ENCODE measurements around the gene CCDC154.
"Not testable (repeated sequence)": the region's sequence is repeated elsewhere in the genome, so short reads cannot be mapped to it uniquely, and the experiment has no call there.

Gene CCDC154, protein sequence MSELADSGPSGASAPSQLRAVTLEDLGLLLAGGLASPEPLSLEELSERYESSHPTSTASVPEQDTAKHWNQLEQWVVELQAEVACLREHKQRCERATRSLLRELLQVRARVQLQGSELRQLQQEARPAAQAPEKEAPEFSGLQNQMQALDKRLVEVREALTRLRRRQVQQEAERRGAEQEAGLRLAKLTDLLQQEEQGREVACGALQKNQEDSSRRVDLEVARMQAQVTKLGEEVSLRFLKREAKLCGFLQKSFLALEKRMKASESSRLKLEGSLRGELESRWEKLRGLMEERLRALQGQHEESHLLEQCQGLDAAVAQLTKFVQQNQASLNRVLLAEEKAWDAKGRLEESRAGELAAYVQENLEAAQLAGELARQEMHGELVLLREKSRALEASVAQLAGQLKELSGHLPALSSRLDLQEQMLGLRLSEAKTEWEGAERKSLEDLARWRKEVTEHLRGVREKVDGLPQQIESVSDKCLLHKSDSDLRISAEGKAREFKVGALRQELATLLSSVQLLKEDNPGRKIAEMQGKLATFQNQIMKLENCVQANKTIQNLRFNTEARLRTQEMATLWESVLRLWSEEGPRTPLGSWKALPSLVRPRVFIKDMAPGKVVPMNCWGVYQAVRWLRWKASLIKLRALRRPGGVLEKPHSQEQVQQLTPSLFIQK

DNA sequence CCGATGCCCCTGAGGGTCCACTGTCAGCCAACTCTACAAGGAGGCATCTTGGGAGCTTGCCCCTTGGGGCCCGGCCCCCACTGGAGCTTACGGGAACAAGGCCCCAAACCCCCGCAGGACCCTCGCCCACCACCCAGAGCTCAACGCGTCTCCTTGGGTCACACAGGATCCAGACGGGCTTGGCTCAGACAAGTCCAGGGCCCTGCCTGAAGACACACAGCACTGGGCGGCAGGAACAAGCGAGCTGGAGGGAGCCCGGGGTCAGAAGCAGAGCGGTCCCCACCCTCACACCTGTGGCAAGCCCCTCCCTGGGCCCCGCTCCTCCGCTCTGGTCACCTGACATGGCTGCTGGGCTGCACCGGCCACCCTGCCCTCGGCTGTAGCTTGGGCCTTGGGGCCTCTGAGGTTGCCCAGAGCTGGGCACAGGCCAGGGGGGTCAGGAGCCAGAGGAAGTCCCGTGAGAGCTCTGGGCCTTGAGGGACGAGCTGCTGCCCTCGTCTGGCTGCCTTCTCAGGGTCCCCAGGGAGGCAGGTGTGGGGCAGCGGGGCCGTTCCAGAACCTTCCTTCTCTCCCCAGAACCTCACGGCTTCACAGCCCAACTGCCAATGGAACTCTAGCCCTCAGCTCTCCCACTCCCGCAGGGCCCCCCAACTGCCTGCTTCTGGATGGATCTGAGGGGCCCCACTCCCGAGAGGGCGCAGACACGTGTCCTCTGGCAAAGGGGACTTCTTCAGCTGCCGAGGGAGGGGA, at the start of gene CCDC154:
Gene CCDC154 (minus strand): TSS at position 577 of the 750 bp plus-strand sequence. CDS start 234 bp downstream, at position 343.
- in situ Hi-C loops (cut with MboI; ENCODE audit: low pct_unique_long_range_greater_than_20kb, low sequenced_read_pairs): no loop called here

DNA sequence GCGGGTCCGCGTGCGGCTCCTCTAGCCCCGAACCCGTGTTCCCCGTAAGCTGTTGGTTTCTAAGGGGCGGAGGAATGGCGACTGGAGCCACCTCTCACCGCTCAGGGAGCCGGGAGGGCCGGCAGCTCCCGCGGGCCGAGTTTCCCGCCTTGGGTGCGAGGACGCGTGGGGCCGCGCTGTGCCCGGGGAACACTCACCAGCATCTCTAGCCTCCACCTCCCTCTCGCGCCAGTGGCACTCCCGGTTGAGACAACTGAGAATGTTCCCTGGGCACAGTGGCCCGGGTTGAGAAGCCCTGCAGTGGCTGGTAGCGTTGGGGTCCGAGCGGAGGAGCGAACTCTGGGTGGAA, 49.4 kb upstream of the CCDC154 start:
- in situ Hi-C loops (cut with MboI; ENCODE audit: low pct_unique_long_range_greater_than_20kb, low sequenced_read_pairs): no loop called here
- DNase-seq: no peak

More for the DNA sequence above, at the start of gene CCDC154:
- no peak for DNase-seq

DNA sequence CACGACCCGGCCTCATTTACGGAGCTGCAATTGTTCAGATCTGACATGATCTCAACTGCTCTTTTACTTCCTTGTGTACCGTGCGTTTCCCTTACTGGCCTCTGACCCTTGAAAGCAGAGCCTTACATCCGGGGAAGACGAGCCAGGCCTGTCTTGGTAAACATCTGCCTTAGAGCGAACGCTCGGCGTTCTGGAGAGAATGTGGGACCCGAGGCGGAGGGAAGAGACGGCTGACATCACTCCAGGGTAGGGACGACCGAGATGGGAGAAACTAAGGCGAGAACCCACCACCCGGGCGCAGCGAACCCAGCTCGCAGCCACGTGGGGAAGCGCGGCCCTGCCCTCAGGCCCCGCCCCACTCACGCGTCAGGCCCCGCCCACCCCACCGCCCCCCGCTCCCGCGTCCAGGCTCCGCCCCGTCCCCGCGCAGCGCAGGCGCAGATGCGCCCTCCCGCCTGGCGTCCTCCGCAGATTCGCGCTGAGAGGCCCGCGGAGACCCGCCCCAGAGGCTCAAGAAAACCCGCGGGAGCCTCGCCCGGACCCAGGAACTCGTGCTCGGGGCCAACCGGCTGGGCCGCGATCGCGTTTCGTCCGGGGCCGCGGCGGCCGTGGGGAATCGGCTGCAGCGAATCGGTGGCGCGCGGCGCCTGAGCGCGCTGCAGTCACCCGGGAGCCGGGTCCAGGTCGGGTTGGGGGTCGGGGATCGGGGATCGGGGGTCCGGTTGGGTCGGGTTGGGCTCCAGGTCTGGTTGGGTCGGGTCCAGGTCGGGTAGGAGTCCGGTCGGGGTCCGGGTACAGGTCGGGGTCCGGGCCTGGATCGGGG, 48.8 kb upstream of the CCDC154 start, which contains the start of gene TELO2:
Gene TELO2 (plus strand): TSS at position 438 of the 823 bp plus-strand sequence. CDS start 922 bp downstream, outside the sequence.
- peak; percentile 82 for DNase-seq
- in situ Hi-C loops (cut with MboI; ENCODE audit: low pct_unique_long_range_greater_than_20kb, low sequenced_read_pairs): no loop called here

DNA sequence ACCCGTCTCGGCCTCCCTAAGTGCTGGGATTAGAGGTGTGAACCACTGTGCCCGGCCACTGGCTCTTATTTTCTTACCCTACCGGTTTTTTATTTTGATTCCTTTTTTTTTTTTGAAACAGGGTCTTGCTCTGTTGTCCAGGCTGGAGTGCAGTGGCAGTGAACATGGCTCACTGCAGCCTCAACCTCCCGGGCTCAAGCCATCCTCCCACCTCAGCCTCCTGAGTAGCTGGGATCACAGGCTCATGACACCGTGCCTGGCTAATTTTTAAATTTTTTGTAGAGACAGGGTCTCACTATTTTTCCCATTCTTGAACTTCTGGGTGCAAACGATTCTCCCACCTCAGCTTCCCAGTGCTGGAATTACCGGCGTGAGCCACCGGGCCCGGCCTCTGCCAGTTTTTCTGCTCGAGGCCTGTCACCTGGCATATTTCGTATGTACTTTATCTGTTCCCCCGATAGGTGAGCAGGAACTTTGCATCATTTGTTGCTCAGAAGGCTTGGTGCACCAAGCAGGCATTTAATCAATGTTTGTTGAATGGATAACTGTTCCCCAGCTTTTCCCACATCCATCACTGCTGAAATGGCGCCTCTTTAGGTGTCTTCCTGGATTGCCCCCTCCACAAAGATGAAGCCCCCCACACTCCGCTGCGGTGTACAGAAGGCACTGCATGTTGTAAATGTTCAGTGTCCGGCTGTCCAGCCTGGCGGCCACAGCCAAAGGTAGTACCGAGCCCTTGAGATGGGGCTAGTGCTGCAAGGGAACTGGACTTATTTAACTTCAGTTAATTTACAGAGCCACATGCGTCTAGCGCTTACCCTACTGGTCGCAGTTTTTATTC, 47.9 kb upstream of the CCDC154 start:
- DNase-seq: no peak
- in situ Hi-C loops (cut with MboI; ENCODE audit: low pct_unique_long_range_greater_than_20kb, low sequenced_read_pairs): no loop called here

DNA sequence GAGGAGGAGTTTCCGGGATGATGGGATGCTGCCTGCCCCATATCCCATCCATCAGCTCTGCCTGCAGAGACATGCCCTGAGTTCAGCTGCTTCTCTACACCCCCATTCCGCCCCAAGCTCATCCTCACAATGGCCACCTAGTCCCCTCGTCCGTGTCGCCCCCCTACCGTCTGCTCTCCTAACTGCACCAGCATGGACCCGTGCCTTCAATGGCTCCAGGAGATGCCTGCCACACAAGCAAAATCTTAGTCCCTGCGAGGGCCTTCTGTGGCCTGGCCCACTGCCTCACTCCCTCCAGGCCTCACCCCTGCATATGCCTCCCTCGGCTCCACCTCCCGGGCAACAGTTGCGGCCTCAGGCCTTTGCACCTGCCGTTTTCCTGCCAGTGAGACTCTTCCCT, 47.0 kb upstream of the CCDC154 start:
- in situ Hi-C loops (cut with MboI; ENCODE audit: low pct_unique_long_range_greater_than_20kb, low sequenced_read_pairs): no loop called here
- DNase-seq: no peak

DNA sequence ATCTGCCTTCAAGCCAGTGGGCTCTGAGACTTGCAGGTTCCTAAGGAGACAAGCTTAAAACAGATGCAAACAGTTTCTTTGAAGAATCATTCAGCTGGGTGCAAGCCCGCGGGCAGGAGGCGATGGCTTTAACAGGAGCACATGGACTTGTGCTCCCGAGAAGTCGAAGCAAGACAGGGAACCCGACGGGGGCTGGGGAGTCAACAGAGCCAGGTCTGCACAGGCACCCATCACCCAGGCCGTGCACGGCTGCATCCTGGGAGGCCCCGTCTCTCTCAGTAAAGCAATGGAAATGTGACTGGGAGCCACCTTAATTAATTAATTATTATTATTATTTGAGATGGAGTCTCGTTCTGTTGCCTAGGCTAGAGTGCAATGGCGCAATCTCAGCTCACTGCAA, 44.7 kb upstream of the CCDC154 start:
- no peak for DNase-seq
- in situ Hi-C loops (cut with MboI; ENCODE audit: low pct_unique_long_range_greater_than_20kb, low sequenced_read_pairs): no loop called here

DNA sequence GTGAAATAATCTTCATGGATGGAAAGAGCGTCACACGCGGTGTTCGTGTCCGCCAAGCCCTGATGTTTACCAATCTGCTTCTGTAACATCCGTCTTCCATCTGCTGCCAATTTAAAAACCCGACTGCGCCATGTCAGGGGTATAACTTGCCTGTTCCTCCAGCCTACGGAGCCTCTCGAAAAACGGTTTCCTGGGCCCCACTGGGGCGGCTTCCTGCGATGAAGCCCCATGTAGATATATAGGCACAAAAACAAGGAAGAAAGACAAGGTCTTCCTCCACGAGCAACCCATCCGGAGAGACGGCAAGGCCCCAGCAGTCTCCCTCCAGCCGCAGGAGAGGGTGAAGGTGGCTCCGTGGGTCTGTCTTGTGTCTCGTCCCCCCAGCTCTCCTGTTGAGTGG, 44.3 kb upstream of the CCDC154 start, which contains the start of gene PTX4:
Gene PTX4 (minus strand): TSS at position 326 of the 400 bp plus-strand sequence. CDS start 35 bp downstream, at position 291.
- in situ Hi-C loops (cut with MboI; ENCODE audit: low pct_unique_long_range_greater_than_20kb, low sequenced_read_pairs): no loop called here
- DNase-seq: no peak

DNA sequence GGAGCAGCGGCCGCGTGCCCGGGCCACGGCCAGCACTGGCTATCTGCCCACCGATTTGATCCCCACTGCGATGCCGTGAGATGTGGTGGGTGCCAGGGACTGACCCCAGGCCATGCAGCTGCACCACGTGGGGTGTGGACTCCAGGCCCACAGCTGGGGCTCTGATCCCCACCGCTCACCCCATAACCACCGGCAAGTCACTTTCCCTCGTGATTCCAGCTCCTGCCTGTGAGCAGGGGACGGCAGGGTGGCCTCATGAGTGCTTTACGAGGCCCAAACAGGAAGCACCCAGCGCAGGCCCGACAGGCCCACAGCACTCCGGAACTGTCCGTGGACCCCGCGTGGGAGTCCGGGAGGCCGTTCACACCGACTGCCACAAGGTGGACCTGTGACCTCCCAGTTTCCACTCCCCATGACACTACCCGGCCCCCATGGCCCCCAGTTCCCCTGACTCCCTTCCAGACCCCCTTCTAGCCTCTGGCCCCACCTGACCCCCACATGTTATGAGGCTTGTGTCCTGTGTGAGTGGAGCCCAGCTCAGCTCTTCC, 43.8 kb upstream of the CCDC154 start:
- in situ Hi-C loops (cut with MboI; ENCODE audit: low pct_unique_long_range_greater_than_20kb, low sequenced_read_pairs): no loop called here
- no peak for DNase-seq

DNA sequence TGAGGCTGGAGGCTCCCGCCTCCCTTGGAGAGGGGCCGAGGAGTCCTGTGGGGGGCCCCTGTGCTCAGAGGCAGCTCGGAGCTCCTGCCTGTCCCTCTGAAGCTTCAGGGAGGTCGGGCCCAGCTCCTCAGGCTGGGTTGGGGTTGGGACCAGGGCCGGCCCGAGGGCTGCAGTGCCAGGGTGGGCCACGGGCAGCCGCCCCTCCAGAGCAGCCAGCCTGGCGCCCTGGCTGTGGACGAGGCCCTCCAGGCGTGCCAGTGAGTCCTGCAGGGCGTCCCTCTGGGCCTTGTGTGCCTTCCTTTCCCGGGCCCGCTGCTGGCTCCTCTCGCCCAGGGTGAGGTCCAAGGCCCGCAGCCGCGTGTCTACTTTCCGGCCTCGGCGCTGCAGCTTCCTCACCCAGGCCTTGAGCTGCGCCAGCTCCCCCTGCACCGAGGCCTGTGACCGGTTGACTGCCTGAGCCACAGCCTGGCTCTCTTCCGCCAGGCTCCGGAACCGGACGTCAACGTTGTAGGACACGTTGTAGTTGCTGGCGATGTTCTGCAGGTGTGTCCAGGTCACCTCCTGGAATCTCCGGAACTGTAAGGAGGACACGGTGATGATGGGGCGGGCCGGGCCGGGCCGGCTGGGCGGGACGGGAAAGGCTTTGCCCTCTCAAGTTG, 43.2 kb upstream of the CCDC154 start:
- no peak for DNase-seq
- in situ Hi-C loops (cut with MboI; ENCODE audit: low pct_unique_long_range_greater_than_20kb, low sequenced_read_pairs): no loop called here

DNA sequence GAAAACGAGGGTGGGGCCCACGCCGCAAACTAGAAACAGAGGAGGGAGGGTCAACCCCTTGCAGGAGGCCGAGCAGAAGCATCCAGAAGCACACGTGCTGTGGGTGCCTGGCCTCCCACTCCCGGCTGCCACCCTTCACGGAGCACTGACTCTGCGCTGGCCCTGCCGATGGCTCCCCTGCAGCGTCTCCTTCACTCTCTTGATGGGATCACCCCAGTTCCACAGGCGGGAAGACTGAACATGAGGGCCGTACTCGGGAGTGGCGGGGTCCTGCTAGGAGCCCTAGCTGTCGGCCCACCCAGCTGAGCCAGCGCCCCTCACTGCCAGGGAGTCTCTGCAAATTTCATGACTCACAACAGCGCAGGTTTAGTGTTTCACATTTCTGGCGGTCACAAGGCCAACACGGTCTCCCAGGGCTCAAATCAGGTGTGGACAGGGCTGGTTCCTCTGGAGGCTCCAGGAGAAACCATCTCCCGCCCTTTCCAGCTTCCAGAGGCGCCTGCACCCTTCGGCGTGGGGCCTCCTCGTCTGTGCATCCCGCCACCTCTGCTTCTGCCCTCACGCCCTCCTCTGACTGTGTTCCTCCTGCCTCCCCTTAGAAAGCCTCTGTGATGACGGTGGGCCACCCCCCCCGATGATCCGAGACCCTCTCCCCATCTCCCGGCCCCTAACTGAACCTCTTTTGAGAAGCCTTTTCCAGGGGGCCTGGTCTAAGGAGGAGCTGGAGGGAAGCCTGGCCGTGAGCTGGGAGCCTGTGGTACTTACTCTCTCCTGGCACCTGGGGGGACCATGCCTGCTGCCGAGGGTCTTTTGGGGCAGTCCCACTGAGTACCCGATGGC, 42.4 kb upstream of the CCDC154 start:
- in situ Hi-C loops (cut with MboI; ENCODE audit: low pct_unique_long_range_greater_than_20kb, low sequenced_read_pairs): no loop called here
- DNase-seq: no peak

DNA sequence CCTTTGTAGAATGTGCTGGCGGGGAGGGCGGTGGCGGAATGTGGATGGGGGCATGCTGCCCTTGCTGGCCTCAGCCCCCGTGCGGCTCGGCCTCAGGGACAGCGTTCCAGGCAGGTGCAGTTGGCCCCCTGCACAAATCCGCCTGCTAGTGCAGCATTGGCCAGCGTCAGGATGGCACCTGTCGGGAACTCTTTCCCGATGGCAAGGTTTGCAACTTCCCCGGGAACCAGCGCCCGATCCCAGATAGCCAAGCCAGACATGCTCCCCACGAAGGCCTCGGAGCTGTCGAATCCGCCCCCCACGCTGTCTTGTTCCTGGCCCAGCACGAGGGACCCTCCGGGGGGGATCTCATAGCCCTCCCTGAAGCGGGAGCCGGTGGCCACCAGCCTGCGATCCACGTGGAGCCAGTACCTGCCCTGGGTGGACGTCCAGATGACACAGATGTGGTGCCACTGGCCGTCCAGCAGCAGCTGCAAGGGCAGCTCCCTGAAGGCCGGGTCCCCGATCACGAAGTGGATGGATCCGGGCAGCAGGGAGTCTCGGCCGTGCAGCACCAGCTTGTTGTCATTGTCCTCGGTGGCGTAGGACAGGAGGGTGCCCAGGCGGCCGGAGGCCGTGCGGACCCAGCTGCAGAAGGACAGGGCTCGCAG, 41.6 kb upstream of the CCDC154 start:
- in situ Hi-C loops (cut with MboI; ENCODE audit: low pct_unique_long_range_greater_than_20kb, low sequenced_read_pairs): no loop called here
- DNase-seq: no peak

DNA sequence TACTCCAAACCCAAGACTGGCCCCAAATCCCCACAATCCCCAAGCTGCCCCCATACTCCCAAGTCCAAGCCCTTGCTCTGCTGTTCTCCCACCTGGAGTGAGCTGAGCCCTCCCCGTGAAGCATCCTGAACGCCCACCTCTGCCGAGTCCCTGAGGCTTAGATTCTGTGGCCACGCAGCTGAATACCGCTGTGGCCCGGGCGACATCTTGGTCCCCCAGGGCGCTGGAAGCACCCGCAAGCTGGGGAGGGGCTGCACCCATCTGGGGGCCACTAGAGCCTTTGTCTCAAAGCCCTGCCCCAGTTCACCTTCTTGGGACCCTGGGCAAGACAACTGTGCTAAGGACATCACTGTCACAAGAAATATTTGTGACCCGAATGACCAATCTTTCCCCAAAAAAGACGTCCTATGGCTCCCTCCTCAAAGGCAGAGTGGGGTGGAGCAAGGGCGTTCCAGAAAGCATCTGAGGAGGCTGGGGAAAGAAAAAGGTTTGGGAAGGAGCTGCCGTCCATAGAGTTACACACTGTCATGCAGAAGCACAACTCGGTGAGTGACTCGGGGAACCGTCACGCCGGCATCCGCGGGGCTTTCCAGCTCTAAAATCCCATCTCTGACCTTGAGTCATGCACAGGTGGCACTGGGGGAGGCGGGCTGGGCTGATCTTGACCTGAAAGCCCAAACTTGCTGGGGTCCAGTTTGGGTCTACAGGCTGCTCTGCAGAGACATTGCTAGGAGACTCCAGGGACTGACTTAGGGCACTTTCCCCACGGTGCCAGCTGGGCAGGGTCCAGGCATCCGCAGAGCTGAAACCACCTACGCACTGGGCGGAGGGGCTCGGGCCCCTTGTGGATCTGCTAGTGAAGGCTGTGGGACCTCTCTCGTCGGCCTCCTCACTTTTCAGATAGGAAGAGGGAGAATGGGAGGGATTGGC, 37.8 kb upstream of the CCDC154 start:
- in situ Hi-C loops (cut with MboI; ENCODE audit: low pct_unique_long_range_greater_than_20kb, low sequenced_read_pairs): no loop called here
- no peak for DNase-seq

DNA sequence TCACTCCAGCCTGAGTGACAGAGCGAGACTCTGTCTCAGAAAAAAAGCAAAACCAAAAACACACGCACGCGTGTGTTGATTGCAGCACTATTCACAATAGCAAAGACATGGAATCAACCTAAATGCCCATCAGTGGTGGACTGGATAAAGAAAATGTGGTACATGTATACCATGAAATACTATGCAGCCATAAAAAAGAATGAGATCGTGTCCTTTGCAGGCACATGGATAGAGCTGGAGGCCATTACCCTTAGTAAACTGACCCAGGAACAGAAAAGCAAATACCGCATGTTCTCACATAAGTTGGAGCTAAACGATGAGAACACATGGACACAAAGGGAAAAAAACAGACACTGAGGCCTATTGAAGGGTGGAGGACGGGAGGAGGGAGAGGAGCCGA, 34.6 kb upstream of the CCDC154 start:
- in situ Hi-C loops (cut with MboI; ENCODE audit: low pct_unique_long_range_greater_than_20kb, low sequenced_read_pairs); DNase-seq: not testable (repeated sequence)

DNA sequence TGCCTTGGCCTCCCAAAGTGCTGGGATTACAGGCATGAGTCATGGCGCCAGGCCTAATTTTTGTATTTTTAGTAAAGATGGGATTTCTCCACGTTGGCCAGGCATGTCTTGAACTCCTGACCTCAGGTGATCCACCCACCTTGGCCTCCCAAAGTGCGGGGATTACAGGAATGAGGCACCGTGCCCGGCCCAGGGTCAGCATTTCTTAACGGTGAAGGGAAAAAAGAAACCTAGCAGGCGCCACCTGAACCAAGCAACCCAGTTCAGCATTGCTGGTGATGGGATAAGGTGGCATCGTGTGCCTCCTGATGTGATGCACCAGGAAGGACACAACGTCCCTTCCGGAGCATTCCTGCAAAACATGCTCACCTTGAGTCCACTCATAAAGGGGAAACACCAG, 32.7 kb upstream of the CCDC154 start:
- in situ Hi-C loops (cut with MboI; ENCODE audit: low pct_unique_long_range_greater_than_20kb, low sequenced_read_pairs): no loop called here
- no peak for DNase-seq

DNA sequence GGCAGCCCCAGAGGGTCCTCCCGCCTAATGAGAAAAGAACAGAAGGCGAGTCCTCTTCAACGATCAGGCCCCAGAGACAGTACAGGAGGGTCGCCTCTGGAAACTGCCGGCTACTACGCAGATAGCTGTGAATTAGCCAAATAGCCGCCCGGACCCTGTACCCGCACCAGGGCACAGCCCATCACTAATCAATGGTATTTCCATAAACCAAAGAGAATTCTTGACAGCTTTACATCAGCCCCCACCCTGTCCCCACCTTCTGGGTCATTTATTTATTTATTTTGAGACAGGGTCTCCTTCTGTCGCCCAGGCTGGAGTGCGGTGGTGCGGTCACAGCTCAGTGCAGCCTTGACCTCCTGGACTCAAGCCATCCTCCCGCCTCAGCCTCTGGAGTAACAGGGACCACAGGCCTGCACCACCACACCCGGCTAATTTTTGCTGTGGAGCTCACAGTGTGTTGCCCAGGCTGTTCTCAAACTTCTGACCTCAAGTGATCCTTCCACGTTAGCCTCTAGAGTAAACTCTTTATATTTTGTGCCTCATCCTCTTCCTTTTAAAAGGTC, 31.3 kb upstream of the CCDC154 start:
- DNase-seq: no peak
- in situ Hi-C loops (cut with MboI; ENCODE audit: low pct_unique_long_range_greater_than_20kb, low sequenced_read_pairs): no loop called here
